HCT116 (cell line): Measurements from ENCODE around the gene RBL1. TPM values are rescaled to one million over a fixed set of nuclear protein-coding genes. Genes with fewer than 3 reads are reported as not detected.

Source experiments
- ATAC-seq: fragments of 200-7000 bp; cut with Tn5 transposase; 2 replicates; pipeline ENCODE4 v1.9.1; 2020; ENCODE audit warnings: mild to moderate bottlenecking, moderate library complexity
- BruUV-seq: library from RNA; stranded (reverse); fragments of 400-500 nt; replicated peaks from 2 replicates; lab custom pipeline; 2021; lab: Mats Ljungman, UMichigan
- CTCF ChIA-PET: fragments of 300-600 bp; sonication (Branson Sonifier 250); formaldehyde crosslinking; loops from one replicate; lab custom pipeline; 2021; ENCODE audit warnings: antibody characterized with exemption; lab: Charles Lee
- POLR2A ChIA-PET: fragments of 300-600, 350-600 bp; sonication (Branson Sonifier 250); formaldehyde crosslinking; loops from one replicate; lab custom pipeline; 2021; ENCODE audit warnings: antibody characterized with exemption; lab: Charles Lee
- RAD21 ChIA-PET, 2 experiments: fragments of 300-600 bp; sonication (Branson Sonifier 250); formaldehyde crosslinking; loops; one replicate each; lab custom pipeline; 2023; ENCODE audit warnings: low total read pairs in 2 of 2; ENCODE audit not compliant: uncharacterized antibody in 2 of 2, unreplicated experiment in 2 of 2, low non-redundant PET in 1 of 2; lab: Charles Lee
- DNase-seq: peaks from one replicate; pipeline ENCODE4 v3.0.0-alpha.2; 2010; ENCODE audit warnings: low read depth, low spot score
- H2AFZ ChIP-seq: fragments of 200-600 bp; shearing (Covaris generic), sonication (generic); 2 replicates; pipeline ENCODE4 v1.6.1; 2017; ENCODE audit warnings: low read depth, mixed run types, mixed read lengths, antibody characterized with exemption, low read length; ENCODE audit not compliant: poor library complexity, severe bottlenecking
- H3K27ac ChIP-seq: 2 replicates; pipeline ENCODE4 v1.5.1; 2012; ENCODE audit warnings: low read depth, low read length
- H3K27me3 ChIP-seq: fragments of 200-600 bp; sonication (generic); 2 replicates; pipeline ENCODE4 v1.6.1; 2016; ENCODE audit warnings: mixed run types, low read length, mixed read lengths; ENCODE audit not compliant: insufficient read depth
- H3K36me3 ChIP-seq, 2 experiments: fragments of 200-500 bp in 1 of 2; fragments of 200-600 bp in 1 of 2; sonication (Bioruptor generic) in 1 of 2; sonication (generic) in 1 of 2; 2 replicates each; pipeline versions ENCODE4 v1.5.1 to v1.6.1; 2014 to 2016; ENCODE audit warnings: low read length in 2 of 2, inconsistent platforms in 1 of 2, mixed read lengths in 1 of 2, mixed run types in 1 of 2; ENCODE audit not compliant: insufficient read depth in 2 of 2, control insufficient read depth in 1 of 2
- H3K4me1 ChIP-seq, 2 experiments: fragments of 200-600 bp in 1 of 2; sonication (generic) in 1 of 2; 2 replicates each; pipeline versions ENCODE4 v1.5.1 to v1.6.1; 2012 to 2017; ENCODE audit warnings: low read length in 2 of 2, inconsistent platforms in 1 of 2, mild to moderate bottlenecking in 1 of 2, mixed read lengths in 1 of 2, mixed run types in 1 of 2, moderate library complexity in 1 of 2; ENCODE audit not compliant: insufficient read depth in 2 of 2, control insufficient read depth in 1 of 2
- H3K4me2 ChIP-seq: fragments of 200-600 bp; sonication (generic); 2 replicates; pipeline ENCODE4 v1.6.1; 2017; ENCODE audit warnings: mixed run types, low read length, mixed read lengths
- H3K4me3 ChIP-seq, 2 experiments: fragments of 200-600 bp in 1 of 2; sonication (generic) in 1 of 2; replicated peaks in 1 of 2; 2 replicates each; pipeline ENCODE4 v1.5.1; 2011 to 2016; ENCODE audit warnings: low read length in 2 of 2, control low read depth in 1 of 2, low read depth in 1 of 2, mild to moderate bottlenecking in 1 of 2, mixed read lengths in 1 of 2, mixed run types in 1 of 2
- H3K79me2 ChIP-seq: fragments of 200-600 bp; sonication (generic); 2 replicates; pipeline ENCODE4 v1.6.1; 2017; ENCODE audit warnings: mild to moderate bottlenecking, mixed run types, low read length, moderate library complexity, mixed read lengths; ENCODE audit not compliant: insufficient read depth
- H3K9ac ChIP-seq: fragments of 200-600 bp; sonication (generic); 2 replicates; pipeline ENCODE4 v1.6.1; 2016; ENCODE audit warnings: low read length, mixed read lengths
- H3K9me2 ChIP-seq: fragments of 200-600 bp; sonication (generic), shearing (Covaris generic); 2 replicates; pipeline ENCODE4 v1.6.1; 2017; ENCODE audit warnings: mixed run types, mild to moderate bottlenecking, moderate library complexity; ENCODE audit not compliant: insufficient read depth
- H3K9me3 ChIP-seq, 2 experiments: fragments of 200-500 bp in 1 of 2; fragments of 200-600 bp in 1 of 2; sonication (Bioruptor generic) in 1 of 2; sonication (generic) in 1 of 2; 2 replicates each; pipeline ENCODE4 v1.6.1; 2014 to 2017; ENCODE audit warnings: low read length in 2 of 2, mixed read lengths in 2 of 2, inconsistent platforms in 1 of 2, low read depth in 1 of 2, mild to moderate bottlenecking in 1 of 2, mixed run types in 1 of 2, moderate library complexity in 1 of 2; ENCODE audit not compliant: control insufficient read depth in 1 of 2, insufficient read depth in 1 of 2
- H4K20me1 ChIP-seq: fragments of 200-600 bp; sonication (generic), shearing (Covaris generic); 2 replicates; pipeline ENCODE4 v1.6.1; 2017; ENCODE audit warnings: mixed run types, mild to moderate bottlenecking, moderate library complexity; ENCODE audit not compliant: insufficient read depth
- CBX3 ChIP-seq: IDR thresholded peaks from 2 replicates; pipeline ENCODE4 v1.6.1; 2012; ENCODE audit warnings: low read depth
- CEBPB ChIP-seq: IDR thresholded peaks from 2 replicates; pipeline ENCODE4 v1.6.1; 2012; ENCODE audit warnings: low read depth
- EZH2 ChIP-seq: fragments of 200-600 bp; sonication (generic); IDR thresholded peaks from 2 replicates; pipeline ENCODE4 v1.6.1; 2017; ENCODE audit warnings: antibody characterized with exemption, mixed run types
- EZH2phosphoT487 ChIP-seq: fragments of 200-600 bp; IDR thresholded peaks from 2 replicates; pipeline ENCODE4 v1.6.1; 2018; ENCODE audit warnings: antibody characterized with exemption, borderline replicate concordance
- JUND ChIP-seq: IDR thresholded peaks from 2 replicates; pipeline ENCODE4 v1.6.1; 2012
- MAX ChIP-seq: IDR thresholded peaks from 2 replicates; pipeline ENCODE4 v1.6.1; 2012
- POLR2A ChIP-seq: IDR thresholded peaks from 2 replicates; pipeline ENCODE4 v1.7.0; 2011; ENCODE audit warnings: borderline replicate concordance; ENCODE audit not compliant: insufficient read depth, insufficient read length; ENCODE audit errors: extremely low read depth
- POLR2AphosphoS5 ChIP-seq: IDR thresholded peaks from 2 replicates; pipeline ENCODE4 v1.6.1; 2011; ENCODE audit warnings: mild to moderate bottlenecking, low read depth, low read length, moderate library complexity
- RAD21 ChIP-seq: IDR thresholded peaks from 2 replicates; pipeline ENCODE4 v1.6.1; 2012; ENCODE audit warnings: low read depth, mild to moderate bottlenecking
- SP1 ChIP-seq: IDR thresholded peaks from 2 replicates; pipeline ENCODE4 v1.6.1; 2012; ENCODE audit warnings: low read depth
- SRF ChIP-seq: IDR thresholded peaks from 2 replicates; pipeline ENCODE4 v1.6.1; 2012; ENCODE audit warnings: low read depth
- TCF7L2 ChIP-seq: IDR thresholded peaks from 2 replicates; pipeline ENCODE4 v1.7.0; 2011; ENCODE audit warnings: borderline replicate concordance, inconsistent platforms; ENCODE audit not compliant: insufficient read depth, insufficient read length; ENCODE audit errors: extremely low read depth
- YY1 ChIP-seq: IDR thresholded peaks from 2 replicates; pipeline ENCODE4 v1.6.1; 2011; ENCODE audit warnings: low read length, low read depth, moderate library complexity, mild to moderate bottlenecking; ENCODE audit not compliant: insufficient replicate concordance; ENCODE audit errors: extremely low read depth
- intact Hi-C: fragments of 100-400 bp; cut with micrococcal nuclease; formaldehyde crosslinking; loops from 2 replicates; pipeline ENCODE4 v1.10.0; 2022
- total RNA-seq: library from RNA; stranded (reverse); gene quantifications from one replicate; pipeline ENCODE4 v1.2.1, GENCODE V29; 2021; ENCODE audit not compliant: unreplicated experiment
- TF ChIP-seq, protein P1 (sequence below): IDR thresholded peaks from 2 replicates; pipeline ENCODE4 v1.6.1; 2012
- TF ChIP-seq, protein P2 (sequence below), 3 experiments: fragments of 200-600 bp in 1 of 3; sonication (generic) in 1 of 3; IDR thresholded peaks in 2 of 3; conservative IDR thresholded peaks in 1 of 3; 2 replicates each; pipeline ENCODE4 v1.5.1; 2012 to 2017; ENCODE audit warnings: low read depth in 2 of 3, low read length in 2 of 3, antibody characterized with exemption in 1 of 3, borderline replicate concordance in 1 of 3, control low read depth in 1 of 3, mild to moderate bottlenecking in 1 of 3, mixed read lengths in 1 of 3, mixed run types in 1 of 3, moderate library complexity in 1 of 3; ENCODE audit not compliant: insufficient read depth in 1 of 3

Gene RBL1
- total RNA-seq, 1 experiment from 2014 or later, result 16.9 TPM

- Histone ChIP-seq H3K79me2 (no peaks in the 10 kb centered on the region), H3K27ac (no peak overlapping the region), H3K4me1 (no peaks in the 10 kb centered on the region), H4K20me1 (no peaks in the 10 kb centered on the region), H3K27me3 (no peaks in the 10 kb centered on the region), H3K9me3 (peaks cover 0 to 6% of the 10 kb centered on the region in 2 experiments; a peak in 1 of 4 replicates), H3K9me2 (no peaks in the 10 kb centered on the region), H3K4me3 (no peak overlapping the region), H3K9ac (no peak overlapping the region), H2AFZ (no peak overlapping the region), H3K4me2 (no peak overlapping the region), H3K36me3 (peaks cover 6 to 11% of the 10 kb centered on the region in 2 experiments)
- ChIA-PET POLR2A (no interaction called here), RAD21 (no interaction called here), CTCF (no interaction called here)
- TF ChIP-seq CEBPB, result no peak
- TF ChIP-seq, protein P1, sequence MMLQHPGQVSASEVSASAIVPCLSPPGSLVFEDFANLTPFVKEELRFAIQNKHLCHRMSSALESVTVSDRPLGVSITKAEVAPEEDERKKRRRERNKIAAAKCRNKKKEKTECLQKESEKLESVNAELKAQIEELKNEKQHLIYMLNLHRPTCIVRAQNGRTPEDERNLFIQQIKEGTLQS, result no peak
- no peak for TF ChIP-seq MAX
- no peak for TF ChIP-seq POLR2A
- TF ChIP-seq SP1, result no peak
- TF ChIP-seq EZH2, result no peak
- TF ChIP-seq CBX3, result no peak
- no peak for TF ChIP-seq SRF
- no peak for TF ChIP-seq YY1
- TF ChIP-seq EZH2phosphoT487, result no peak
- no peak for TF ChIP-seq JUND
- no peak for TF ChIP-seq POLR2AphosphoS5
- no peak for TF ChIP-seq TCF7L2
- TF ChIP-seq, protein P2, sequence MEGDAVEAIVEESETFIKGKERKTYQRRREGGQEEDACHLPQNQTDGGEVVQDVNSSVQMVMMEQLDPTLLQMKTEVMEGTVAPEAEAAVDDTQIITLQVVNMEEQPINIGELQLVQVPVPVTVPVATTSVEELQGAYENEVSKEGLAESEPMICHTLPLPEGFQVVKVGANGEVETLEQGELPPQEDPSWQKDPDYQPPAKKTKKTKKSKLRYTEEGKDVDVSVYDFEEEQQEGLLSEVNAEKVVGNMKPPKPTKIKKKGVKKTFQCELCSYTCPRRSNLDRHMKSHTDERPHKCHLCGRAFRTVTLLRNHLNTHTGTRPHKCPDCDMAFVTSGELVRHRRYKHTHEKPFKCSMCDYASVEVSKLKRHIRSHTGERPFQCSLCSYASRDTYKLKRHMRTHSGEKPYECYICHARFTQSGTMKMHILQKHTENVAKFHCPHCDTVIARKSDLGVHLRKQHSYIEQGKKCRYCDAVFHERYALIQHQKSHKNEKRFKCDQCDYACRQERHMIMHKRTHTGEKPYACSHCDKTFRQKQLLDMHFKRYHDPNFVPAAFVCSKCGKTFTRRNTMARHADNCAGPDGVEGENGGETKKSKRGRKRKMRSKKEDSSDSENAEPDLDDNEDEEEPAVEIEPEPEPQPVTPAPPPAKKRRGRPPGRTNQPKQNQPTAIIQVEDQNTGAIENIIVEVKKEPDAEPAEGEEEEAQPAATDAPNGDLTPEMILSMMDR (IDR thresholded peaks at IDR 0.05 in 2 of 3, conservative IDR thresholded peaks at IDR 0.05 in 1 of 3; ENCODE audit: borderline replicate concordance in 1 of 3, insufficient read depth in 1 of 3, low read depth in 2 of 3, low read length in 2 of 3), result no peak
- no peak for TF ChIP-seq RAD21
- no peak for DNase-seq
- no peak for ATAC-seq
- no TSS peak for BruUV-seq
- intact Hi-C loops, result no loop called here
Observed at GRCh38 chr20:37032077-37032476, 63.7 kb downstream of the RBL1 start.
